Transverse colon (tissue), 4 donors: Measurements from ENCODE around the gene ARIH2. TPM values are rescaled to one million over a fixed set of nuclear protein-coding genes. Genes with fewer than 3 reads are reported as not detected.

Experiments used
- DNase-seq: peaks from one replicate; pipeline ENCODE4 v3.0.0-alpha.2; 2019
- H3K27ac ChIP-seq, 4 donors: fragments of 200-600 bp; sonication (generic); 2 replicates each; pipeline ENCODE4 v1.5.1; 2016 to 2018; ENCODE audit warnings: inconsistent platforms in 4 of 4
- H3K27me3 ChIP-seq: fragments of 200-600 bp; sonication (generic); 2 replicates; pipeline ENCODE4 v1.5.1; 2017; ENCODE audit warnings: inconsistent platforms
- H3K36me3 ChIP-seq, 4 donors: fragments of 200-600 bp; sonication (generic); 2 replicates each; pipeline ENCODE4 v1.5.1; 2017 to 2019; ENCODE audit warnings: inconsistent platforms in 4 of 4
- H3K4me1 ChIP-seq, 4 donors: fragments of 200-600 bp; sonication (generic); 2 replicates each; pipeline ENCODE4 v1.5.1; 2017 to 2020; ENCODE audit warnings: inconsistent platforms in 4 of 4
- H3K4me3 ChIP-seq, 4 donors: fragments of 200-600 bp; sonication (generic); 1 replicate in 1 of 4; 2 replicates in 3 of 4; pipeline versions ENCODE4 v1.5.1 to v1.6.1; 2017 to 2019; ENCODE audit warnings: inconsistent platforms in 4 of 4
- H3K9me3 ChIP-seq, 2 donors: fragments of 200-600 bp; sonication (generic); 2 replicates each; pipeline ENCODE4 v1.5.1; 2017 to 2019; ENCODE audit warnings: inconsistent platforms in 2 of 2
- EP300 ChIP-seq: sonication (generic); formaldehyde crosslinking; IDR thresholded peaks from one replicate; pipeline ENCODE4 v1.6.1; 2017; ENCODE audit warnings: antibody characterized with exemption, low read depth
- POLR2A ChIP-seq: fragments of 450-650 bp; IDR thresholded peaks from one replicate; pipeline ENCODE4 v1.6.1; 2016; ENCODE audit warnings: antibody characterized with exemption, mild to moderate bottlenecking, moderate library complexity
- POLR2AphosphoS5 ChIP-seq, 3 donors: sonication (generic); formaldehyde crosslinking; IDR thresholded peaks; one replicate each; pipeline ENCODE4 v1.6.1; 2016; ENCODE audit warnings: antibody characterized with exemption in 3 of 3
- WGBS, 2 donors: methylation state at CpG; one replicate each; pipeline ENCODE4 v1.1.5; 2018; ENCODE audit warnings: low coverage in 1 of 2; 5-methylcytosine and 5-hydroxymethylcytosine counted together
- in situ Hi-C, 4 donors: fragments of 200-750 bp; cut with MboI; loops; one replicate each; pipeline versions ENCODE4 v1.15.0 to v1.15.1; 2017; ENCODE audit warnings: low sequenced_read_pairs in 3 of 4, low pct_ligation_motif_present in 1 of 4, low pct_unique_long_range_greater_than_20kb in 1 of 4
- intact Hi-C: fragments of 100-400 bp; cut with DNase I; formaldehyde crosslinking; loops from one replicate; pipeline ENCODE4 v1.15.1; 2023; ENCODE audit warnings: low total_unique reads
- total RNA-seq, 4 donors: library from RNA; depleted of rRNA; stranded (reverse); fragments of >200 nt; gene quantifications; one replicate each; pipeline ENCODE4 v1.1.0, GENCODE V29; 2016
- TF ChIP-seq, protein P1 (sequence below), 5 experiments: fragments of 200-600 bp in 3 of 5; fragments of 450-650 bp in 2 of 5; sonication (generic) in 3 of 5; IDR thresholded peaks; 1 replicate in 2 of 5; 2 replicates in 3 of 5; pipeline ENCODE4 v1.5.1; 2016 to 2017; ENCODE audit warnings: antibody characterized with exemption in 5 of 5, inconsistent platforms in 3 of 5, mild to moderate bottlenecking in 2 of 5, moderate library complexity in 1 of 5

ARIH2 gene
- total RNA-seq, 4 donors from 2014 or later = 82.6 to 269 (median 115) TPM

DNA sequence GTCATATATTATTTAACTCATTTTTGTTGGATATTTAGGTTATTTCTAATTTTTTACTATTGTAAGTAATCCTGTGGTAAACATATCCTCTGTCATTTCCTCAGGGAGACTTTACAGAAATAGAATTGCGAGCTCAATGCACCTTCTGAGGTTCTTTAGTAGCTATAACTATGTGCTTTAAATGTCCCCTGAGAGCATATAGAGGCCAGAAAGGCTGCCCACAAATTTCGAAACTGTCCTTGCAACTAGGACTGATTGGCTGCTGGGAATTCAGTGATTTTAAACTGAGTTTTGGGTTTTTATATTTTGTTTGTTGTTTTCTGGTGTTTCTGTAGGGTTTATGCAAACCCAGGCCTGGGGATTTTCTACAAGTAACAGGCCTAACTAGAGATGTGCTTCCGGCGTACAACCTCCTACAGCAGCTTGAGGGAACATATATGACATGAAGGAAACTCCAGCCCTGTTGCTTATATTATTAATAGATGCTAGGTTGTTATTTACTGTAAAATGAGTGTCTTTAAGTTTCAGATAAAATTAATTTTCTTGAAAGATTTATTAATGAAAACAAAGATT is 42.3 kb downstream of the ARIH2 start:
- Histone ChIP-seq H3K4me3 (no peak overlapping the region), H3K4me1 (peaks cover 0 to 12% (median 6%) of the 10 kb centered on the region in 4 donors), H3K27ac (no peak overlapping the region), H3K27me3 (no peaks in the 10 kb centered on the region), H3K9me3 (no peaks in the 10 kb centered on the region), H3K36me3 (peaks cover 0 to 6% (median 0%) of the 10 kb centered on the region in 4 donors)
- WGBS, 2 donors = 45 to 82% methylated on average over 2 to 4 of the region's 4 CpGs
- in situ Hi-C loops (no loop called here), intact Hi-C loops (no loop called here)
- TF ChIP-seq POLR2AphosphoS5 (IDR thresholded peaks at IDR 0.05) = no peak
- no peak for TF ChIP-seq POLR2A
- no peak for TF ChIP-seq EP300
- TF ChIP-seq, protein P1, sequence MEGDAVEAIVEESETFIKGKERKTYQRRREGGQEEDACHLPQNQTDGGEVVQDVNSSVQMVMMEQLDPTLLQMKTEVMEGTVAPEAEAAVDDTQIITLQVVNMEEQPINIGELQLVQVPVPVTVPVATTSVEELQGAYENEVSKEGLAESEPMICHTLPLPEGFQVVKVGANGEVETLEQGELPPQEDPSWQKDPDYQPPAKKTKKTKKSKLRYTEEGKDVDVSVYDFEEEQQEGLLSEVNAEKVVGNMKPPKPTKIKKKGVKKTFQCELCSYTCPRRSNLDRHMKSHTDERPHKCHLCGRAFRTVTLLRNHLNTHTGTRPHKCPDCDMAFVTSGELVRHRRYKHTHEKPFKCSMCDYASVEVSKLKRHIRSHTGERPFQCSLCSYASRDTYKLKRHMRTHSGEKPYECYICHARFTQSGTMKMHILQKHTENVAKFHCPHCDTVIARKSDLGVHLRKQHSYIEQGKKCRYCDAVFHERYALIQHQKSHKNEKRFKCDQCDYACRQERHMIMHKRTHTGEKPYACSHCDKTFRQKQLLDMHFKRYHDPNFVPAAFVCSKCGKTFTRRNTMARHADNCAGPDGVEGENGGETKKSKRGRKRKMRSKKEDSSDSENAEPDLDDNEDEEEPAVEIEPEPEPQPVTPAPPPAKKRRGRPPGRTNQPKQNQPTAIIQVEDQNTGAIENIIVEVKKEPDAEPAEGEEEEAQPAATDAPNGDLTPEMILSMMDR (IDR thresholded peaks at IDR 0.05) = no peak
- no peak for DNase-seq

DNA sequence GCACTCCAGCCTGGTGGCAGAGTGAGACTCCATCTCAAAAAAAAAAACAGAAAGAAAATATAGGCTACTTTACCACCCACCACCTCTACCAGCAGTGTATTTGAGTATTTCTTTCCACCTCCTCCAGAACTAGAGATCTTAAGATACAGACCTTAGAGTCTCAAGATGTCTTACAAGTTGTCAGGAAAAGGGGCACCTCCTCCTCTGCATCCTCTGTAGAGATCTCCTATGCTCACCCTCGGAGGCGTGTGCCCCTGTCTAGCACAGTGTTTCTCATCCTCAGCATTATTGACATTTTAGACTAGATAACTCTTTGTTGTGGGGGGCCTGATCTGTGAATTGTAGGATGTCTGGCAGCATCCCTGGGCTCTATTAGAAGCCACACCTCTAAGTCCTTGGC is 43.7 kb downstream of the ARIH2 start:
- peaks cover 0 to 26% (median 13%) of the 10 kb centered on the region in 4 donors for H3K4me1 ChIP-seq
- in situ Hi-C loops (no loop called here), intact Hi-C loops (no loop called here)
- TF ChIP-seq POLR2AphosphoS5 (IDR thresholded peaks at IDR 0.05) = no peak
- TF ChIP-seq, protein P1 (IDR thresholded peaks at IDR 0.05) = no peak
- TF ChIP-seq EP300 = no peak
- TF ChIP-seq POLR2A = no peak
- DNase-seq = no peak
- no peak overlapping the region for H3K4me3 ChIP-seq
- H3K27me3 ChIP-seq = no peaks in the 10 kb centered on the region
- 88% methylated on average over 2 of the region's 2 CpGs; no CpG with 5 or more reads in 1 of the 2 donors for WGBS, 2 donors
- H3K9me3 ChIP-seq = no peaks in the 10 kb centered on the region
- H3K36me3 ChIP-seq = peaks cover 0 to 6% (median 0%) of the 10 kb centered on the region in 4 donors
- H3K27ac ChIP-seq = no peak overlapping the region

DNA sequence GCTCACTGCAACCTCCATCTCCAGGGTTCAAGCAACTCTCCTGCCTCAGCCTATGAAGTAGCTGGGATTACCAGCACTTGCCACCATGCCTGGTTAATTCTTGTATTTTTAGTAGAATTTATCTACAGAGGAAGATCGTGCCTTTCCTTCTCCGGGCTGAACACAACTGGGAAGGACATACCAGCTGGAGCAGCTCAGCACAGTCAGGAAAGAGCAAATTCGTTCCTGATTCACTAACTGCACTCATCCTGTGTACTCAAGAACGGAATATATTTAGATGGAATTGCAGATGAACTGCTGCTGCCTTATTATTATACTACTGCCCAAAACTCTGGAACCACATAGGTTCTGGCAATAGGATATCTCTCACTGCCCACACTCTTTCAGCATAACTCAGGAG is 44.3 kb downstream of the ARIH2 start:
- Histone ChIP-seq H3K9me3 (no peaks in the 10 kb centered on the region), H3K36me3 (peaks cover 0 to 10% (median 0%) of the 10 kb centered on the region in 4 donors), H3K4me1 (peaks cover 0 to 30% (median 13%) of the 10 kb centered on the region in 4 donors), H3K27me3 (no peaks in the 10 kb centered on the region), H3K27ac (no peak overlapping the region), H3K4me3 (no peak overlapping the region)
- no peak for DNase-seq
- in situ Hi-C loops = no loop called here
- TF ChIP-seq, protein P1 (IDR thresholded peaks at IDR 0.05) = no peak
- no peak for TF ChIP-seq EP300
- TF ChIP-seq POLR2AphosphoS5 (IDR thresholded peaks at IDR 0.05) = no peak
- TF ChIP-seq POLR2A = no peak
- 89% methylated on average over 4 of the region's 4 CpGs; no CpG with 5 or more reads in 1 of the 2 donors for WGBS, 2 donors
- intact Hi-C loops = no loop called here

DNA sequence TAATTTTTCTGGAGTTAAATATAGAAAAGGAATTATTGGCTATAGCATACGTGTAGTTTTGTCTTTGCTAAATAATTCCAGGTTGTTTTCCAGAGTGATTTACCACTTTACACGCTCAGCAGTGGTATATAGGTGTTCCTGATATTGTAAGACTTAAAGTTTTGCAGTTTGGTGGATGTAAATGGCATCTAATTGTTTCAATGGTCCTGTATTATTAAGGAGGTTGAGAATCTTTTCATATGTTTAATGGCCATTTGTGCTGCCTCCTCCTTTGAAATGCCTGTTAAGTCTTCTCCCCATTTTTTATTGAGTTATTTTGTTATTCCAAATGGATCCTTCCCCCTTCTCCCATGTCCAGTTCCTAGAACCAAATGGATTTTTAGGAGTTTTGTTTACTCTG is 44.9 kb downstream of the ARIH2 start:
- TF ChIP-seq POLR2AphosphoS5 (IDR thresholded peaks at IDR 0.05) (no peak), POLR2A (no peak), EP300 (no peak)
- TF ChIP-seq, protein P1 (IDR thresholded peaks at IDR 0.05) = no peak
- no peak for DNase-seq
- Histone ChIP-seq H3K27me3 (no peaks in the 10 kb centered on the region), H3K4me1 (peaks cover 0 to 30% (median 13%) of the 10 kb centered on the region in 4 donors), H3K27ac (no peak overlapping the region), H3K36me3 (peaks cover 0 to 7% (median under 1%) of the 10 kb centered on the region in 4 donors), H3K4me3 (no peak overlapping the region), H3K9me3 (no peaks in the 10 kb centered on the region)
- in situ Hi-C loops = no loop called here
- intact Hi-C loops = no loop called here
- 75 to 81% methylated on average over 2 of the region's 2 CpGs for WGBS, 2 donors
